NCI-H345 (cell line): ENCODE data around the gene PTPRN2.

ENCODE experiments used
- DNase-seq: peaks from one replicate; lab custom pipeline; 2025; lab: John Stamatoyannopoulos, UW

Gene PTPRN2

DNA sequence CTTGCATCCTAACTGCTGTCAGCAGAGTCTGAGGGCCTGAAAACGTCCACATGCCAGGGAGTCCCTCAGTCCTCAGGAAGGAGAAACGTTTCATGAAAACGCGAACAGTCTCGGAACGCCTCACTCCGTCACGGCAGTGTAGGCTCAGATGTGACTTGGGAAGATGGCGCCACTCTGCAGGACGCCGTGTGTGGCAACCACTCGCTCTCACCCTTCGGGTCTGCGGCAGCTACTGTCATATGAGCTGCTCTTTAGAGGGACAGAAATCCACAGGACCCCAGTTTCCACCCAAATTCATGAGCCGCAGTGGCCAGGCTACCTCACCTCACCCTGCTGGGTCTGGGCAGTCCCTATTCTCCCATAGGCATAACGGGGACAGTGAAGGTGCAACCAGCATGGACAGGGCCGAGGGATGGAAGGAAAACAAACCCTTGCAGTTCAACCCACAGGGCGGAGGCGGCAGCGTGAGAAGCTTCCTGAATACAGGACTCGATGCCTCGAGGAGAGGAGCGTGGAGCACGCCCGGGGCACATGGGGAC, 812.5 kb downstream of the PTPRN2 start:
- no peak for DNase-seq

- DNase-seq = no peak
These were observed 813.1 kb downstream of the PTPRN2 start for GRCh38 chr7:157774495-157774894.

DNA sequence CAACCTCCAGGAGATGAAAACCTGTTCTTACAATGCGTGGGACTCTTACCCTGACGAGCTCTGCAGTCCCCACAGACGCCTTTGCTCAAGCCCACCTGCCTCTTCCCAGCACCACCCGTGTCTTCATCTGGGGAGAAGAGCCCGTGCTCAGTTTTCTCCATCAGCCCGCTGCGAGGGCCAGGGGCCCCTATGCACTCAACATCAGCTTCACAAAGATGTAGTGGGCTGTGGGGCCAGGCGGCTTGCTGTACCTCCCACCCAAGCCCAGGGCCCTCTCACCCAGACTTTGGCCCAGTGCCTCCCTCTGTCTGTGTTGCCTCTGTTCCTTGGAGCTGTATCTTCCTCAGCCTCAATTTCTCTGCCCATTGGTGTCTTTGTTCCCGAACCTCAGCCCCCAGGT, 814.3 kb downstream of the PTPRN2 start:
- no peak for DNase-seq

DNA sequence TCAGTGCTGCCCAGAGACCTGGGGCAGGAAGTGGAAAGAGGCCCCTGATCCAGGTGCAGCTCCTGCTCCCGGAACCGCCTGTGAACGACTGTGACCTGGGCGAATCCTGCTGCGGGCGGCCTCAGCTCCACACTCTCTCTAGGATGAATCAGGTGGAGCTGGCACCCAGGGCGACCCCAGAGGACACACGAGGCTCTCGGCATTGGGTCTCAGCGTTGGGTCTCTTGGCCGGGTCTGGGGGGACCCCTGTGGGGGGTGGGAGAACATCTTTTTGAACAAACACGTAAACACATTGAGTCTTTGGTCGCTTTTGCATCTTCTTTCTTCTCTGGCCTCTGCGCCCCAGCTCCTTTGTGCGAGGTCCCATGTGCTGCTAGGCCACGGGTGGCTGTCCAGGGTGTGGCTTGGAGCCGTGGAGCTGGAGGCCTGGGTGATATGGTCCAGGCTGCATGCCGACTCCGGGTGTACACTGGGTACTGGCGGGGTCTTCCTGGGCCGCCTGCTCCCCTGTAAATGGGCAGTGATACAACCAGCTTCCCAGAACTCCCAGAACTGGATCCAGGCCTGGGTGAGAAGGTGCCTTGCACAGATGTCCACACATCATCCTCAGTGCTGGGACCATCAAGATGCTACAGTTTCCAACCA, 815.0 kb downstream of the PTPRN2 start:
- DNase-seq = no peak

- no peak for DNase-seq
These were observed 815.9 kb downstream of the PTPRN2 start for GRCh38 chr7:157771689-157772088.

DNA sequence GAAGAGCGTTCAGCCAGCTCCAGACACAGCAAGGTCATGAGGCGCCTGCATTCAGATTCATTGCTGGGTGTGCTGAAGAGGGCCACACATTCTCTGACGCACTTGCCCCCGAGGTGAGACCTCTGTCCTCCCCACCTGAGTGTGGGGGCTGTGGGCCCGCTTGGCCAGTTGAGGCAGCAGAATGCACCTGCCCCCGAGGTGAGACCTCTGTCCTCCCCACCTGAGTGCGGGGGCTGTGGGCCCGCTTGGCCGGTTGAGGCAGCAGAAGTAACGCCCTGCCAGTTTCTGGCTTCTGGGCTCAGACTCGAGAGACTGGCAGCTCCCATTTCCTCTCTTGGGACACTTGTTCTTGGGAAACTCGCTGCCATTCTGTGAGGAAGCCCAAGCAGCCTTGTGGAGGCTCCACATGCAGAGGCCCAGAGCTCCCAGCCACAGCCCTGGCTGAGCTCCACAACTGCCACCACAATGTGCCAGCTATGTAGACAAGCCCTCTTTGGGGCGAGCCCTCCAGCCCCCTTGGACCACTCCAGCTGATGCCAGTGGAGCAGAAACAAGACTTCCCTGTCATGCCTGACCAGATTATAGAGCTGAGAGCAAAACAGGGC, 816.8 kb downstream of the PTPRN2 start:
- DNase-seq = no peak

DNA sequence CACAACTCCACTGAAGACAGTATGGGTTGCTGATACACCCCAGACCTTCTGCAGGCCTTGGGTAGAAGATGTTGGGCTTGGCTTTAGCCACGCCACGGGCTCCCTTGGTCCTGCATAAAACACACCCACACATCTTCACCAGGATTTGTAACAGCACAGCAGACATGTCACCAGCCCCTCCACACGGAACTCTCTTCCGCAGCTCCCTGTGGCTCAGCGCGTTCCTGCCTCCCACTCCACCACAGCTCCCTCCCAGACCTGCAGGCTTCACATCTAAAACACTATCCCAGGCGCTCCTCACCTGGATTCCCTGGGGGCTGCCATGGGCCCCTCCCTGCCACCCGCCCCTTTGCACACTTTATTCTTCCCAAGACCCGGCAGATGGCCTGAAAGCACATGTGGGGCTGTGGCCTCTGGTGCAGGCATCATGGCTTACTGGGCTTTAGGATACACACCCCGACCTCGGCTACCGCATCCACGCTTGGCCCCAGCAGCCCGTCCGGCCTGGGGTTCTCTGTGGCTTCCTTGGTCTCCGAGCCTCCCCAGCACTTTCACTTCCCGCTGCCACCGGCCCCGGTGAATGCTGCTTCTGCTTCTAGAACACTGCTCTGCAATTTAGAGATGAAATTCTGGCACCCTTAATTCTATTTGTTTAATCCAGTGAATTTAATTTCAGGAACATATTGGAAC, 818.0 kb downstream of the PTPRN2 start:
- DNase-seq = no peak

DNA sequence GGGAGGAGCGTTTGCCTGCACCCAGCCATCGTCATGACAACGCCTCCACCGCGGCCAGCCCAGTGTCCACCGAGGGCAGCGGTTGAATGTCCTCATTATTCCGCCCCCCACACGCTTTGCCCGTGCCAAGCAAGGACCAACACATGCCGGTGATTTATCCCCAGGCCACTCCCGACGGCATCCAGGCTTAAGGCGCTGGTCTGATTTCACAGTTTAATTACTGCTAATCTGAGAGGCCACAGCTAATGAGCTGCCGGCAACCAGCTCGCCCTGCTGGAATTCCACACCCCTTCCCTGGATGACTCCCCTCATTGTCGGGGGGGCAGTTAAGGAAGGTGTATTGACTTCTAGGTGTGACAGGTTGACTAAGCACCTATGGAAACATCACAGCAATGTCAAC, 818.5 kb downstream of the PTPRN2 start:
- DNase-seq = no peak

DNA sequence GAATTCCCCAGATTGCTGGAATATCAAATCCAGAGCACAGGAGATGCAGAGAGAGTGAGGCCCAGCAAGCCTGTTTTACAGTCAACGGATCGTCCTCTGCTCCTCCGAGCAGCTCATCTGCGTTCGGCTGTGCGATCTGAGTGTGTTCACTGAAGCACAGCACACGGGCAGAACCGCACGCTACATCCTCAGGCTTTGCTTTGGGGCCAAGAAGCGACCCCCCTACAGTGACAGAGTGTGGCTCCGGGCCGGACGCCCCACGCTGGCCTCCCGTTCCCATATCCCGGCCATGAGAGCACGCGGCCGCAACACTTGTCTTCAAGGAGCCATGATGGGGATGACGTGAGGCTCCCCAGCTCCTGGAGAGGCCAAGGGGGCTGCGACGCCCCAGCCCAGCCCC, 819.4 kb downstream of the PTPRN2 start:
- DNase-seq = no peak

DNA sequence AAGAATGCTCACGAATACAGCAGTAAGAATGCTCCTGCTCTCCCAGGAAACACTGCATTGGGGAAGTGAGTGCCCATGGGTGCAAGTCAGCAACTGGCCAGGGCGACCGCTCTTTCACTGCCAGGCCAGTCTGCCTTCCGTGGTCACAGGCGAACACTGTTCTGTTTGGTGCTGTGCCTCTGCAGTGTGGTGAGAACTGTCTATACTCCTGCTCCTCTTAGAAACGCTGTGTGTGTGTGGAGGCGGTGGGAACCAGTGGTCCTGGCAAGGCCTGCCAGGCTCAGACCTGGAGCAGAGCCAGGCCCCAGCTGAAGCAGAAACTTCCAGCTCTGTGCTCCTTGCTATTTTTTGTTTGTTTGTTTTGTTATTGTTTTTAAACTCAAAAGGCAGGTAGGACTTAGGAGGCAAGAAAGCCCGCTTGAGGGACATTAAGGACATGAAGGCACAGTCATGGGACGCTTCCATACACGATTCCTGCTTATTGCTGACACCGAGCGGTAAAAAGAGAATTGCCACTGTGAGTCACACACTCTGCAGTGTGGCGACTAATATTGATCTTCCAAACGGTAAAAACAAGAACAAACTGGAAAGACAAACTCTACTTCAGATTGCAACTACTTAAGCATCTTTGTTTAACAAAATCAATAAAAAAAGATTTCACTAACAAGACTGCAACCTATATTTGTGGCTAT, 820.0 kb downstream of the PTPRN2 start:
- no peak for DNase-seq

GRCh38 chr7:157766098-157766497, 821.5 kb downstream of the PTPRN2 start:
- no peak for DNase-seq

DNA sequence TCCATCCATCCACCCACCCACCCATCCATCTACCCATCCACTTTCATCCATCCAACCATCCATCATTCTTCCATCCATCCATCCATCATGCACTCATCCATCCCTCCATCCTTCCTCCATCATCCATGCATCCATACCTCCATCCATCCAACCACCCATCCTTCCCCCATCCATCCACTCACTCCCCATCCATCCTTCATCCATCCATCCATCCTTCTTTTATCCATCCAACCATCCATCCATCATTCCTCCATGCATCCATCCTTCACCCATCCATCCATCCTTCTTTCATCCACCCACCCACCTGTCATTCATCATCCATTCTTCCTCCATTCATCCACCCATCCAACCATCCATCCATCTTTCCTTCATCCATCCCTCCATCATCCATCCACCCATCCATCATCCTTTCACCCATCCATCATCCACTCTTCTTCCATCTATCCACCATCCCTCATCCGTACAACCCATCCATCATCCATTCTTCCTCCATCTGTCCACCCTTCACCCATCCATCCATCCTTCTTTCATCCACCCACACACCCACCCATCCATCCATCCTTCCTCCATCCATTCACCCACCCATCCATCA, 822.6 kb downstream of the PTPRN2 start:
- no peak for DNase-seq

DNA sequence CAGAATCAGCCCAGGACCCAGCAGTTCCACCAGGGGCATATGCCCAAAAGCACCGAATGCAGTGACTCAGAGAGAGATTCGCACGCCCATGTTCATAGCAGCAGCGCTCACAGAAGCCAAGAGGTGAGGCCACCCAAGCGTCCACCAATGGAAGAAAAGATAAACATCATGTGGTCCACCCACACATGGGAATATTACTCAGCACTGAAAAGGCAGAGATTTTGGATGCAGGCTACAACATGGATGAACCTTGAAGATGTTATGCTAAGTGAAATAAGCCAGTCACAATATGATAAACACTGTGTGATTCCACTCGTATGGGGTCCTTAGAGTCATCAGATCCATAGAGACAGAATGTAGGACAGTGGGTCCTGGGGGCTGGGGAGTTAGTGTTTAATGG, 823.4 kb downstream of the PTPRN2 start:
- no peak for DNase-seq

- no peak for DNase-seq
These were observed 824.2 kb downstream of the PTPRN2 start for GRCh38 chr7:157763279-157764000.

DNA sequence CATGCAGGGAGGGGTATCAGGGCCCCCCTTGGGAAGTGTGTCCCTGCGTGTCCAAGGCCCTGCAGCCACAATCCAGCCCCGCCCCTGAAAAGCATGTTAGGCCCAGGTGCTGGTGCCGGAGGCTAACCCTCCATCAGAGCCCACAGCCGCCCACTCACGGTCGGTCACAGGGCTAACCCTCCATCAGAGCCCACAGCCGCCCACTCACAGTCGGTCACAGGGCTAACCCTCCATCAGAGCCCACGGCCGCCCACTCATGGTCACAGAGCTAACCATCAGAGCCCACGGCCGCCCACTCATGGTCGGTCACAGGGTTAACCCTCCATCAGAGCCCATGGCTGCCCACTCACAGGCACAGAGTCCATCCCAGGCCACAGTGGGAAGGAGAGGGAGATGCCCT, 824.8 kb downstream of the PTPRN2 start:
- DNase-seq = no peak

- DNase-seq = no peak
These were observed 827.5 kb downstream of the PTPRN2 start for GRCh38 chr7:157760004-157760730.

DNA sequence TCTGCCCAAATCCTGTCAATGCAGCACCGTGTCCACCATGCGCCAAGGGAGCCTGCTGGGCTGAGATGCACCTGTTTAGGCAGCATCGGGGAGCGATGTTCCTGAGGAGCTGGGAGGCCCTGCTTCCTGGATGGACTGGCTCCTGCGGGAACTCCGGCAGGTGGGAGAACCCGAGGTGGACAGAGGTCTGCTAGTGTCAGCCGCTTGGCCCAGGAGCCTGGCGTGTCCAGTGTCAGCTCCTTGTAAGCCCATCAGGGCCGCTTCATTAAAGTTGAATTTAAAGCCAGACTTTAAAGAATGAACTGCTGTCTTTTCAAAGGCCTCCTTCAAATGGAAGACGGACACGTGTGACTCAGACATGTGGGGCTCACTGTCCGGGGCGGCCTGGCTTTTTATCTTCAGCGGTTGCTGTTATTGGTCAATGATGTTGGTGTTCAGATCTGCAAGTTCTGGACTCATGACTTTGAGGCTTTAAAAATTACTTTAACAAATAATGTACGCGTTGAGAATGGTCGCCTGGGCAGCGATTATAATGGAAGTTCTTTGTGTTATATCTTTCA, 828.3 kb downstream of the PTPRN2 start:
- no peak for DNase-seq

GRCh38 chr7:157758468-157759245, 829.0 kb downstream of the PTPRN2 start:
- no peak for DNase-seq

DNA sequence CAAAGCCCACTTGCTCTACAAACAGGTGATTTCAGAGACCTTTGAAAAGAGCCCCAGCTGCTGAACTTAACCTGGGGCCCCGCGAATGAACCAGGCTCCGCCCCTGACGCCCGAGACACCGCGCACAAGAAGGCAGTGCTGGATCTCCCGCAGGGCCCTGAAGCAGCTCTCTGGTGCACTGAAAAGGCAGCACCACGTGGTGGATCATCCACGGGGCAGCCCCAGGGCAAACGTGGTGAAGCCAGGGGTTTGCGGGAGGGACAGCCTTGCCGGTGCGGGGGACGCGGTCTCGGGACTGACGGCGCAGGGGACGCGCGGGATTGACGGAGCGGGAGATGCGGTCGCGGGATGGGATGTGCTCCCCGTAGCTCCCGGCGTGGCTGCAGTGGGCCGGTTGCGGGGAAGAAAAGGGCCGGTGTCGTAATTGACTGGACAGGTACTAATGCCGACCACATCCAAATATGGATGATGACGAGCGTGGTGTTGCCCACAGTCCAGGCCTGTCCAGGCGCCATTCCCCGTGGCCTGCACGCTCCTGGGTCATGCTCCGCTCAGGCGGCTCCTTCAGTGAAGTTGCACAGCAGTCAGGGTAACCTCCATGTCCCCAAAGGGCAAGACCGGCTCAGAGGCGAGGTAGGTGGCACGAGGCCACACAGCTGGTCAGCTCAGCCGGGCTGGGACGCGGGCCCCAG, 829.7 kb downstream of the PTPRN2 start:
- no peak for DNase-seq
